ENCODE data around the gene ALDH8A1.

The ALDH8A1 gene

DNA sequence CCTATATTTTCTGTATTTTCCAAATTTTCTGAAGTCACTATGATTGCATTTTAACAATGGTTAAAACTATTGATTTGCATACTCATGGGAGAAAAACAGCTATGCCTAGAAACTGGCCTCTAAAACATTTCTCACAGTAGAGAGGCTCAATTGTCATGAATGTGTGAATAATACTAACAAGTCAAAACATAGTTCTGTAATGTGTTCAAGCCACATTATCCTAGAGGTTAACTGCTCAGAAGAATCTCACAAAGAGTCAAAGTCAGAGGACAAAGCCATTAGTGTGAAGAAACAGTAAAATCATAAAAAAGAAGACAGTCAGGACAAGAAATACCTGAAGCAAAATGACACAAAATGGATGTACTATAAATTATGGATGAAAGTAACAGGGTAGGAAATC, 12.5 kb upstream of the ALDH8A1 start:
- Histone ChIP-seq H4K20me1 (ENCODE audit: insufficient read depth, low read length, poor library complexity, severe bottlenecking) (no peaks in the 10 kb centered on the region), H3K4me2 (ENCODE audit: low read depth, low read length, poor library complexity, severe bottlenecking) (no peak overlapping the region), H2AFZ (ENCODE audit: low read length) (no peak overlapping the region), H3K9ac (ENCODE audit: low read depth, low read length, poor library complexity, severe bottlenecking) (no peak overlapping the region), H3K27me3 (ENCODE audit: insufficient read depth, low read length, poor library complexity, severe bottlenecking) (no peaks in the 10 kb centered on the region), H3K9me3 (ENCODE audit: insufficient read depth, low read depth, low read length) (peaks cover 5% of the 10 kb centered on the region), H3K4me1 (ENCODE audit: insufficient read depth, low read length, poor library complexity, severe bottlenecking) (peaks cover 12% of the 10 kb centered on the region), H3F3A (ENCODE audit: low read depth) (no peaks in the 10 kb centered on the region), H3K36me3 (ENCODE audit: insufficient read depth, low read length) (peaks cover 35% of the 10 kb centered on the region; the same call in 1 of the 2 replicates), H3K9me2 (replicated peaks; ENCODE audit: low read depth, low read length) (no peaks in the 10 kb centered on the region), H3K79me2 (ENCODE audit: insufficient read depth, low read length) (no peaks in the 10 kb centered on the region), H3K4me3 (ENCODE audit: low read length, poor library complexity, severe bottlenecking) (no peak overlapping the region)
- TF ChIP-seq EZH2phosphoT487 (IDR thresholded peaks at IDR 0.05; ENCODE audit: borderline replicate concordance): no peak
- TF ChIP-seq, protein P1, sequence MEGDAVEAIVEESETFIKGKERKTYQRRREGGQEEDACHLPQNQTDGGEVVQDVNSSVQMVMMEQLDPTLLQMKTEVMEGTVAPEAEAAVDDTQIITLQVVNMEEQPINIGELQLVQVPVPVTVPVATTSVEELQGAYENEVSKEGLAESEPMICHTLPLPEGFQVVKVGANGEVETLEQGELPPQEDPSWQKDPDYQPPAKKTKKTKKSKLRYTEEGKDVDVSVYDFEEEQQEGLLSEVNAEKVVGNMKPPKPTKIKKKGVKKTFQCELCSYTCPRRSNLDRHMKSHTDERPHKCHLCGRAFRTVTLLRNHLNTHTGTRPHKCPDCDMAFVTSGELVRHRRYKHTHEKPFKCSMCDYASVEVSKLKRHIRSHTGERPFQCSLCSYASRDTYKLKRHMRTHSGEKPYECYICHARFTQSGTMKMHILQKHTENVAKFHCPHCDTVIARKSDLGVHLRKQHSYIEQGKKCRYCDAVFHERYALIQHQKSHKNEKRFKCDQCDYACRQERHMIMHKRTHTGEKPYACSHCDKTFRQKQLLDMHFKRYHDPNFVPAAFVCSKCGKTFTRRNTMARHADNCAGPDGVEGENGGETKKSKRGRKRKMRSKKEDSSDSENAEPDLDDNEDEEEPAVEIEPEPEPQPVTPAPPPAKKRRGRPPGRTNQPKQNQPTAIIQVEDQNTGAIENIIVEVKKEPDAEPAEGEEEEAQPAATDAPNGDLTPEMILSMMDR (conservative IDR thresholded peaks at IDR 0.05; ENCODE audit: low read length): no peak

DNA sequence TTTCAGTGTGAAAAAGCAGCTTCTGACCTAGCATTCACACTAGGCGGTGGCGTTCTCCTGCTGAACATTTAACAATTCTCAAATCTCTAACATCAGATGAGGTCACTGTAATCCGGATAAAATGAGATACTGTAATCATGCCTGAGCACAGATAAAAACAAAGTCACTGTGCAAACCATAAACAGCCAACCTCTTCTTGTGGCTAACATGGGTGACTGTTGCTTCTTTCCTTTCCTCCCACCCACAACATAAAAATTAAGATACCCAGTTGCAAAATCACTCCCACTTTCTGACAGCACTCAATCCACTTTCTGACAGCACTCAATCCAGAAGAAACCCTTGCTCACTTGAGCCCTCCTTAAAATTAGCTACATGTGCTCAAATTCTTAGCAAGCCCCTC, 11.5 kb upstream of the ALDH8A1 start:
- peaks cover 5% of the 10 kb centered on the region for H3K9me3 ChIP-seq (ENCODE audit: insufficient read depth, low read depth, low read length)
- H3K79me2 ChIP-seq (ENCODE audit: insufficient read depth, low read length): no peaks in the 10 kb centered on the region
- peaks cover 35% of the 10 kb centered on the region; the same call in 1 of the 2 replicates for H3K36me3 ChIP-seq (ENCODE audit: insufficient read depth, low read length)
- H4K20me1 ChIP-seq (ENCODE audit: insufficient read depth, low read length, poor library complexity, severe bottlenecking): no peaks in the 10 kb centered on the region
- no peaks in the 10 kb centered on the region for H3F3A ChIP-seq (ENCODE audit: low read depth)
- no peak overlapping the region for H3K4me3 ChIP-seq (ENCODE audit: low read length, poor library complexity, severe bottlenecking)
- no peak overlapping the region for H3K9ac ChIP-seq (ENCODE audit: low read depth, low read length, poor library complexity, severe bottlenecking)
- no peaks in the 10 kb centered on the region for H3K27me3 ChIP-seq (ENCODE audit: insufficient read depth, low read length, poor library complexity, severe bottlenecking)
- no peak overlapping the region for H3K4me2 ChIP-seq (ENCODE audit: low read depth, low read length, poor library complexity, severe bottlenecking)
- no peak overlapping the region for H2AFZ ChIP-seq (ENCODE audit: low read length)
- peaks cover 12% of the 10 kb centered on the region for H3K4me1 ChIP-seq (ENCODE audit: insufficient read depth, low read length, poor library complexity, severe bottlenecking)
- no peak for TF ChIP-seq EZH2phosphoT487 (IDR thresholded peaks at IDR 0.05; ENCODE audit: borderline replicate concordance)
- TF ChIP-seq, protein P1 (conservative IDR thresholded peaks at IDR 0.05; ENCODE audit: low read length): no peak; the same call in 1 of the 2 replicates
- H3K9me2 ChIP-seq (replicated peaks; ENCODE audit: low read depth, low read length): no peaks in the 10 kb centered on the region

DNA sequence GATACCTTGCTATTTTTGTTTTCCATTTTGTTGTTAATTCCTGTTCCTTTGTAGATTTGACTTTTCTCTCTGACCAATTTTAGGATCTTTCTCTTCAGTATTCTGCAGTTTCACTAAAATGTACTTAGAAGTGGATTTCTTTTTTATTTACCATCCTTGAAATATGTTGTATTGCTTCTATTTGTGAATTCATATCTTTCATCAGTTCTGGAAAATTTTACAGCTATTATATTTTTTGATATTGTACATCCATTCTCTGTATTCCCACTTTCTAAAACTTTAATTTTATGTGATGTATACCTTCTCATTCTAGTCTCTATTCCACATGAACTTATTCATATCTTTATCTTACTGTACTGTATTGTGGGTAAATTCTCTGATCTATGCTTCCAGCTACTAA, 9.7 kb upstream of the ALDH8A1 start:
- no peak overlapping the region for H3K4me2 ChIP-seq (ENCODE audit: low read depth, low read length, poor library complexity, severe bottlenecking)
- no peaks in the 10 kb centered on the region for H4K20me1 ChIP-seq (ENCODE audit: insufficient read depth, low read length, poor library complexity, severe bottlenecking)
- no peaks in the 10 kb centered on the region for H3K79me2 ChIP-seq (ENCODE audit: insufficient read depth, low read length)
- no peak overlapping the region for H3K4me3 ChIP-seq (ENCODE audit: low read length, poor library complexity, severe bottlenecking)
- peaks cover 12% of the 10 kb centered on the region for H3K4me1 ChIP-seq (ENCODE audit: insufficient read depth, low read length, poor library complexity, severe bottlenecking)
- H3K9ac ChIP-seq (ENCODE audit: low read depth, low read length, poor library complexity, severe bottlenecking): no peak overlapping the region
- peaks cover 21% of the 10 kb centered on the region; the same call in 1 of the 2 replicates for H3K36me3 ChIP-seq (ENCODE audit: insufficient read depth, low read length)
- no peaks in the 10 kb centered on the region for H3K9me2 ChIP-seq (replicated peaks; ENCODE audit: low read depth, low read length)
- no peaks in the 10 kb centered on the region for H3K27me3 ChIP-seq (ENCODE audit: insufficient read depth, low read length, poor library complexity, severe bottlenecking)
- TF ChIP-seq EZH2phosphoT487 (IDR thresholded peaks at IDR 0.05; ENCODE audit: borderline replicate concordance): no peak
- TF ChIP-seq, protein P1 (conservative IDR thresholded peaks at IDR 0.05; ENCODE audit: low read length): no peak
- no peaks in the 10 kb centered on the region for H3F3A ChIP-seq (ENCODE audit: low read depth)
- no peak overlapping the region for H2AFZ ChIP-seq (ENCODE audit: low read length)
- H3K9me3 ChIP-seq (ENCODE audit: insufficient read depth, low read depth, low read length): peaks cover 5% of the 10 kb centered on the region

All from Loucy (cell line).